ENCODE measurements around the gene CACNB3.
"Not testable (repeated sequence)": the region's sequence is repeated elsewhere in the genome, so short reads cannot be mapped to it uniquely, and the experiment has no call there.

CACNB3 gene

DNA sequence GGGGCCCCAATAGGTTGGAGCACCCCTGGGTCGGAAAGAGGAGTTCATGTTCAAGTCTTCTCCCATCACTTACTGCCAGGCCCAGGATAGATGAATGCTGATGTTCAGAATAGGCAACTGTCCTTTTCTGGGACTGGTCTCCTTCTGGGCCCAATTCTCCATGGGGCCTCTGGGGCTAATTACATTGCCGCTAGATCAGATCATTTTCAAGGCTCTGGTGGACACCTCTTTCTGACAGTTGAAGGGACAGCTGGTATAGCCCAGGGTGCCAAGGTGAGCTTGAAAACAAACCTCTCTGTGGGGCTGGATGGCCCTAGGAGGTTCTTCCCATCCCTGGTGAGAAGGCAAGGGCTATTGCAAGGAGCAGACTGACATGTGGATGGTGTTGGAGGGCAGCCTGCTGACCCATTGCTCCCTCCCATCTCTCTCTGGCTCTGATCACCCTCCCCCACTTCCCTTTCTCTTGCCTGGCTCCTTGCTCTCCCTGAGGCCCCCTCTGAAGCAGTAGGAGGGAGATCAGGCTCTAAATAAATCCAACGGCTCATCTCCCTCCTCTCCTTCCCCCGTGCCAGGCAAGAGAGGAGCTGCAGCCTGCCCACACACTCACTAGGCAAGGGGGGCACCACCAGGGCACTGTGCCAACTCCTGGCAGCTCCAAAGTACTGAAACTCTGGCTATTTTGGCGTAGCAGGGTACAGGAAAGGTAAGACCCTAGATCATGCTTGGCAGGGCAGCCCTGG is 1.9 kb downstream of the CACNB3 start:
- no peak for DNase-seq

DNA sequence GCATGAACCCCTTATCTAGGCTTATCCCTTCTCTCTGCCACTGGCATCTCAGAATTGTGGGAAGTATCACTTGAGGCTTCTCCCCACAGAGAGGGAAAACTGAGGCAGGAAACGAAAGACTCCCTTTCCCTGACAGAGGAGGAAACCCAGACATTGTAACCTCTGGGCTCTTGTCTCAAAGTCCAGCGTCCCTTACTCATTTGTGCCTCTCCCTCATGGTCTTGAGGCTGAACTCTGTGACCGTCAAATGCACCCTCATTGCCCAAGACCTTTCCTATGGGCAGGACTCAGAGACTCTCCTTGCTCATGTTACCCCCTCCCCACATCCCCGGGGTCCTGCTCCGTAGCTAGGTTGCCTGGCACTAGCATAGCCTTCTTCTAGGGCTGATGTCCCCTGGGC is 3.8 kb downstream of the CACNB3 start:
- DNase-seq: no peak

DNA sequence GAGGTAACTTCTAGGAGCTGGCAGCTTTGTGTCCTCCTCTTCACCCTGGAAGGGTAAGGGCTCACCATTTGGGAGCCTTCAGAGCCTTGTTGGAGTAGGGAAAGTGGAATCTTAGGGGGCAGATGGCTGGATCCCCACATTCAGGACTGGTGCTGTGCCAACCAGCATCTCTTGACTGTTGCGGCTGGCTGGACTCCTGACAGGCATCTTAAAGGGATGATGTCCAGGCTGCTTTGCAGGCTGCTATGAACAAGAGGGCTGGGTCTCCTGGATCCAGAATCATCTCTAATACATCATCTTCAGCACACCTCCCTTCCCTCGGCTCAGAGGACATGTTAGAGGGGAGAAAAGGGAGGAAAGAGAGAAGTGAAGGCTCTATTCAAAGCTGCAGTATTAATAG is 4.4 kb downstream of the CACNB3 start:
- DNase-seq: no peak

DNA sequence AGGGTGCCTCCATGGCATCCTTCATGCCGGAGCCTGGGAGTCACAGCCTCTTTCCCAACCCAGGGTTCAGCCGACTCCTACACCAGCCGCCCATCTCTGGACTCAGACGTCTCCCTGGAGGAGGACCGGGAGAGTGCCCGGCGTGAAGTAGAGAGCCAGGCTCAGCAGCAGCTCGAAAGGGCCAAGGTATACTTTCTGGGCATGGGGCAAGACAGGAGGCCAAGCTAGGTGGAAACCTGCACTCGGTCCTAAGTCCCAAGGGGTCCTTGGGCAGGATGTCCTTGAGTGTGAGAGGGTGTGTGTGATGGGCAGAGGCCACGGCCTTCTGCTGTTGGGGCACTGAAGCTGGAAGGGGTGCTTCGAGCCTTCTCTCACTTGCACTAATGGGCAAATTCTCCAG is 5.0 kb downstream of the CACNB3 start:
- DNase-seq: no peak

DNA sequence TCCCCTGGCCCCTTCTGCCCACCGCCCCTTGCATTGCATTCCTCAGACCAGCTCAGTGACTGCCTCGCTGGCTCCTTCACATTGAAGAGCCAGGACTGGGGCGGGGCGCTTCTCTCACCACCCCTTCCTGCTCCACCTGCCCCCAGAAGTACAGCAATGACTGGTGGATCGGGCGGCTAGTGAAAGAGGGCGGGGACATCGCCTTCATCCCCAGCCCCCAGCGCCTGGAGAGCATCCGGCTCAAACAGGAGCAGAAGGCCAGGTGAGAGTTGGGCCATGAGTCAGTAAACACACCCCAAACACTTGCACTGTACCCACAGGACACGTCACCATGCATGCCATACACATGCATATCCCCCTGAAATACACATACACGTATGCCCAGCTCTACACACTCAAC is 5.8 kb downstream of the CACNB3 start:
- DNase-seq: peak; percentile 30

DNA sequence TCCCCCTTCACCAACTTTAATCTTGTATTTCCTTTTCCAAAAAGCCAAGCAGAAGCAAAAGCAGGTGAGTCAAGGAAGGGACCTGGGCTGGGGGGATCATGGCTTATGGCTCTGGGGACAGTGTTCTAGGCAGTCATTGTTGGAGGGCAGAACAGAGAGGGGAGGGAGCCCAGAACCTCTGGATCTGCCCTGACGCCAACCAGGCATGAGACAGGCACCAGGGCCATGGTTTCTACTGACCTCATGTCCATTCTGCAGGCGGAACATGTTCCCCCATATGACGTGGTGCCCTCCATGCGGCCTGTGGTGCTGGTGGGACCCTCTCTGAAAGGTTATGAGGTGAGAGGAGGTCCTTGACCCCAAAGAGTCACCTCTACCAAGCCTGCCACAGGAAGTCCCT is 6.6 kb downstream of the CACNB3 start:
- DNase-seq: no peak

DNA sequence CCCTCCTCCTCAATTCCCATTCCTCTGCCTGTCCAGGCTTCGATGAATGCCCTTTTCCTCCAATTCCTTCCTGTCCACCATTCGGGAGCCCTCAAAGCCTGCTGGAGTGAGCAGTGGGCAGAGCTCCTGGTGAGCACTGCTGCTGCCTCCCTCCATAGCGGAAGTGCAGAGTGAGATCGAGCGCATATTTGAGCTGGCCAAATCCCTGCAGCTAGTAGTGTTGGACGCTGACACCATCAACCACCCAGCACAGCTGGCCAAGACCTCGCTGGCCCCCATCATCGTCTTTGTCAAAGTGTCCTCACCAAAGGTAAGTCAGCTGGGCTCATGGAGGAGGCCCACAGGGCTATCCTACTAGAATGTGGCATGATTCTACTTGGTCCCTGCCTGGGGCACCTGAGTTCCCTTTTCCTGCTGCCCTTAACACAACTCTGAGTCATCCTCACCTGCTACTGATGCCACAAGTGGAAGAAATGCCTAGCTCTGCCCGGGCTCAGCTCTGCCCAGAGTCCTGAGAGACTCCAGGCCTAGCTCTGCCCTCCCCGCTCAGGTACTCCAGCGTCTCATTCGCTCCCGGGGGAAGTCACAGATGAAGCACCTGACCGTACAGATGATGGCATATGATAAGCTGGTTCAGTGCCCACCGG is 8.0 kb downstream of the CACNB3 start:
- DNase-seq: no peak

DNA sequence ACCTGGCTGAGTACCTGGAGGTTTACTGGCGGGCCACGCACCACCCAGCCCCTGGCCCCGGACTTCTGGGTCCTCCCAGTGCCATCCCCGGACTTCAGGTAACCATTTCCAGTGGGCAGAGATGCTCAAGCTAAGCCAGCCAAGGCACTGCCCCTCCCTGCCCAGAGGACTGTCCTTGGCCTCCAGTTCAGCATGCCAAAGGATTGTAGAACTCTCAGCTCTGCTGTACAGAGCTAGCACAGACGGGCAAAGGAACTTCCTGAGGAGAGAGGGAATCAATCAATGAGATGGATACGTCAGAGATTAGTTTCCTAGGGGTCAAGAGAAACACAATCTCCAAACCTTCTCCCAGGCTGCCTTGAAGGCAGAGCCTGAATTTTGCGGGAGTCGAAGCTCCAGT is 8.7 kb downstream of the CACNB3 start:
- no peak for DNase-seq

DNA sequence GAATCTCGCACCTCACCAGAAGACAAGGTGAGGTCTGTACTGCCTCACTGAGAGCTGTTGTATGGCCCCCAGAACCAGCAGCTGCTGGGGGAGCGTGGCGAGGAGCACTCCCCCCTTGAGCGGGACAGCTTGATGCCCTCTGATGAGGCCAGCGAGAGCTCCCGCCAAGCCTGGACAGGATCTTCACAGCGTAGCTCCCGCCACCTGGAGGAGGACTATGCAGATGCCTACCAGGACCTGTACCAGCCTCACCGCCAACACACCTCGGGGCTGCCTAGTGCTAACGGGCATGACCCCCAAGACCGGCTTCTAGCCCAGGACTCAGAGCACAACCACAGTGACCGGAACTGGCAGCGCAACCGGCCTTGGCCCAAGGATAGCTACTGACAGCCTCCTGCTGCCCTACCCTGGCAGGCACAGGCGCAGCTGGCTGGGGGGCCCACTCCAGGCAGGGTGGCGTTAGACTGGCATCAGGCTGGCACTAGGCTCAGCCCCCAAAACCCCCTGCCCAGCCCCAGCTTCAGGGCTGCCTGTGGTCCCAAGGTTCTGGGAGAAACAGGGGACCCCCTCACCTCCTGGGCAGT is 9.3 kb downstream of the CACNB3 start:
- no peak for DNase-seq

DNA sequence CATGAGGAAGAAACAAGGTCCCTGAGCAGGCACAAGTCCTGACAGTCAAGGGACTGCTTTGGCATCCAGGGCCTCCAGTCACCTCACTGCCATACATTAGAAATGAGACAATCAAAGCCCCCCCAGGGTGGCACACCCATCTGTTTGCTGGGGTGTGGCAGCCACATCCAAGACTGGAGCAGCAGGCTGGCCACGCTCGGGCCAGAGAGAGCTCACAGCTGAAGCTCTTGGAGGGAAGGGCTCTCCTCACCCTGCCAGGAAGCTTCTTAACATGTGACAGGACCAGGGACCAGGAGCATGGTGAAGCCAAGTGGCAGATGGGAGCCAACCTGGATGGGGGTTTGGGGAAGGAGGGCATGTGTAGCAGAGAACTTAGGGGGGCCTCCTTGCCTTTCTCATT is 10.0 kb downstream of the CACNB3 start:
- no peak for DNase-seq

DNA sequence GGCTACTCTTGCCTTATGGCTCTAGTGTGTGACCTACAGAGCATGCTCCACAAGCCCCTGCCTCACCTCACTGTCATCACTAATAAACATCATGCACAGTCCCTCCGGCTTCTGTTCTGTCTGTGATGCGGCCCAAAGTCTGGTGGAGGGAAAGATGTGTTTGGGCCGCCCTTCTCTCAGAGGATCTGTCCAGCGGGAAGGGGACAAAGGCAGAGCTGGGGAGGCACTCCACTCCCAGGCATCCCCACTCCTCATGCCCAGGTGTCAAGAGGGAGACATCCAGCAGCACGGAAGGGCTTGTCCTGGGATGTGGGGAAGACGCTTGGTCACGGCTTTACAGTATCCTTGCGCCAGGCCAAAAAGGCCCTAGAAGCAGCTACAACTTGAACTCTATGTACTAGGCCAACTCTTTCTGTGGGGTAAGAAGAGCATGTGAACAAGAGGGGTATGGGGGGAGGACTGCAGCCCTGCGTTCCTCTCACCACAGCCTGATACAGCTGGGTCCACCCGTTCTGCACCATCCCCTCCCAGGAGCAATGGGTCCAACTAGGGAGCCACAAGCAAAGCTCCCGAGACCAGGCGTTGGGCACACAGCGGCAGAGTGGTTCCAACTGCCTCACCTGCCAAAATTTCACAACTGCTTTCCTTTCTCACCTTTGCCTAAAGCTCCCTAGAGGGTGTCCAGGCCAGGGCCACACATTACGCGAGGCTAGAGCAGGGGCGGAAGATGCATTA is 10.7 kb downstream of the CACNB3 start:
- no peak for DNase-seq

DNA sequence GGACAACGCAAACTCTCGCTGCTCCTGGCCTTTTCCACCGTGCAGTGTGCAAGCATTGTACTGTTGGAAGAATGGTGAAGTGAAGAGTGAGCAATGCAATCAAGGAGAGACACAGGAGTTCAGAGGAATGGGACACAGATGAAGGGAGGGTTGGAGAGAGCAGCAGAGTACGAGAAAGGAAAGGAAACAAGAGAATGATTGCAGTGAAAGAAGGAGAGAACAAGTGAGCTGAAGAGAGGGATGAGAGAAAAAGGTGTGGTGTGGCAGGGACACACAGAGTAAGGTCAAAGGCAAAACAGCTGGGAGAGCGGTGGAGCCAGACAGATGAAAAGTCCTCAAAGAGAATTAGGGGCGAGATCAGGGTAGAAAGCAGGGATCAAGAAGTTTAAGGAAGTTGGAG is 13.0 kb downstream of the CACNB3 start:
- no peak for DNase-seq

DNA sequence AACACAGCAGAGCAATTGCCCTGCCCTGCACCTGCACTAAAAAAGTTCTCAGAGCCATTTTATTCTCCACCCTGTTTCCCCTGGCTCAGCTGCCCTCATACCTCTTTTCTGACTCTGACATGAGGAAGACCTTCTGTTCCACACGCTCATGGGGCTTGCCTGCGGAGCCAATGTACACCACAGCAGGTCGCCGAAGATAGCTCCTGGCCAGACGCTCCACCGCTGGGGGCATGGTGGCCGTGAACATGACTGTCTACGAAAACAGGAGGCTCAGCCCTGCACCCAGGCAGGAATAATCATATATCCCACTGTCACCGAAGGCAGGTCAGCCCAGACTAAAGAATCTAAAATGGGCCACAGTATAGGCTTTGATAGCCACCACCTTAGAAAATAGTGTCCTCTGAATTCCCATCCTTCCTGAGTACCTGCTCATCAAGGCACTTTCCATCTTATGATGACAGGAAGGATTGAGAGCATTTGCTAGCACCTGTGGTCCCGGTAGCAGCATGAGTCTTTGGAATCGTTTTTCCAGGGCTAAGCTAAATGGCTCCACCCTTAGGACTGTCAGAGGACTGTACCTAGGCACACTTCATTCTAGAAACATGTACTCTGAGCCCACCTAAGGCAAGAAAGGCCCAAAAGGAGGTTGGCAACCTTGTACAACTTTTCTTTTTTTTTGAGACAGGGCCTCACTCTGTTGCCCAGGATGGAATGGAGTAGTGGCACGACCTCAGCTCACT is 14.2 kb downstream of the CACNB3 start:
- DNase-seq: no peak

DNA sequence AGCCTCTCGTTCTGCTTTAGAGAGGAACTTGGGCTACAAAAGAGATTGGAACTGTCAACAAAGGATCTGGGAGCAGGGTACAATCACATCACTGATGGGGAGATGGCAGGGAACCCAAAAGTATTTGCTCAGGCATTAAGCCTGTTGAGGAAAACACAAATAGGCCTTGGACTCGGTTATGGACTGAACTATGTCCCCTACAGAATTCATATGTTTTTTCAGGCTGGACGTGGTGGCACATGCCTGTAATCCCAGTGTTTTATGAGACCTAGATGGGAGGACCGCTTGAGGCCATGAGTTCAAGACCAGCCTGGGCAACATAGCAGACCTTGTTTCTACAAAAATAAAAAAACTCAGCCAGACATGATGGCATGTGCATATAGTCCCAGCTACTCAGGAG is 19.8 kb downstream of the CACNB3 start:
- DNase-seq: no peak

DNA sequence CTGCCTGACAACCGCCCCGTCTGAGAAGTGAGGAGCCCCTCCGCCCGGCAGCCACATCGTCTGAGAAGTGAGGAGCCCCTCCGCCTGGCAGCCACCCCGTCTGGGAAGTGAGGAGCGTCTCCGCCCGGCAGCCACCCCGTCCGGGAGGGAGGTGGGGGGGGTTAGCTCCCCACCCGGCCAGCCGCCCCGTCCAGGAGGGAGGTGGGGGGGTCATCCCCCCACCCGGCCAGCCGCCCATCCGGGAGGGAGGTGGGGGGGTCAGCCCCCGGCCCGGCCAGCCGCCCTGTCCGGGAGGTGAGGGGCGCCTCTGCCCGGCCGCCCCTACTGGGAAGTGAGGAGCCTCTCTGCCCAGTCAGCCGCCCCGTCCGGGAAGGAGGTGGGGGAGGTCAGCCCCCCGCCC is 23.7 kb downstream of the CACNB3 start:
- not testable (repeated sequence) for DNase-seq

DNA sequence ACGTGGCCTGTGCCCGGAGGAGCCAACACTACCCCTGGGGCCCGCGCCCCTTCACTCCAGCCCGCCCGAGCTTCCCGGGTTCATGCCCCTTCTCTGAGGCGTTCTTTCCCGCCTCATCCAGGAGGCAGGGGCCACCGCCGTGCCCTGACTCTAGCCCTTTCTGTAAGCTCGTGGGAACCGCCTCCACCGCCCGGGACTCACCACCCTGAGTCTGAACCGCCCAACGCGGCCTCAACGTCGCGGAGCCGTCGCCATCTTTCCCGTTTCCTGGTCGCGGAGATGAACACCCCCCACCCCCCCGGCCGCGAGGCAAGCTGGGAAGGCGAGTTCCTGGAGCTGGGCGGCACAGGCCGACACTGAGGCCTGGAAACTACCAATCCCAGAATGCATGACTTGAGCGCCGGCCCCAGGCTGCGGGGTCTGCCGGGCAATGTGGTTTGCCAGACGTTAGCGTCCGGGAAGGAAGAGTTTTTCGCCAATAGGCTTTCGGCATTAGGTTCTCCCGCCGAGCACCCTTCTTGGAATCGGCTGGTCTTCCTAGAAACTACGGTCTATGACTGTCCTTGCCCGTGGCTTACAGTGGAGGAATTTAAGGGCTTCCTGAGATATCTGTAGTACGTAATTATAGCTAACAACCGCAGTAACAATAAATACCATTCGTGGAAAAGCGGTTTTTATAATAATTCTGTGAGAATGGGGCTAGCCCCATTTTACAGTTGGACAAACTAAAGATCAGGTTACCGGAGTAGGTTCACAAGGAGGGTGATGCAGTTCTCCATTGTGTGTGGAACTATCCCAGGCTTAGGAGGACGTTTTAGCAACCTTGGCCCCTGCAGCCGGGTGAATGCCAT is 33.8 kb downstream of the CACNB3 start, which contains the start of gene DDX23:
DDX23 (minus strand) TSS at position 281 of the 851 bp plus-strand sequence. CDS start 6,381 bp downstream, outside the sequence.
- peak; percentile 94 for DNase-seq

DNA sequence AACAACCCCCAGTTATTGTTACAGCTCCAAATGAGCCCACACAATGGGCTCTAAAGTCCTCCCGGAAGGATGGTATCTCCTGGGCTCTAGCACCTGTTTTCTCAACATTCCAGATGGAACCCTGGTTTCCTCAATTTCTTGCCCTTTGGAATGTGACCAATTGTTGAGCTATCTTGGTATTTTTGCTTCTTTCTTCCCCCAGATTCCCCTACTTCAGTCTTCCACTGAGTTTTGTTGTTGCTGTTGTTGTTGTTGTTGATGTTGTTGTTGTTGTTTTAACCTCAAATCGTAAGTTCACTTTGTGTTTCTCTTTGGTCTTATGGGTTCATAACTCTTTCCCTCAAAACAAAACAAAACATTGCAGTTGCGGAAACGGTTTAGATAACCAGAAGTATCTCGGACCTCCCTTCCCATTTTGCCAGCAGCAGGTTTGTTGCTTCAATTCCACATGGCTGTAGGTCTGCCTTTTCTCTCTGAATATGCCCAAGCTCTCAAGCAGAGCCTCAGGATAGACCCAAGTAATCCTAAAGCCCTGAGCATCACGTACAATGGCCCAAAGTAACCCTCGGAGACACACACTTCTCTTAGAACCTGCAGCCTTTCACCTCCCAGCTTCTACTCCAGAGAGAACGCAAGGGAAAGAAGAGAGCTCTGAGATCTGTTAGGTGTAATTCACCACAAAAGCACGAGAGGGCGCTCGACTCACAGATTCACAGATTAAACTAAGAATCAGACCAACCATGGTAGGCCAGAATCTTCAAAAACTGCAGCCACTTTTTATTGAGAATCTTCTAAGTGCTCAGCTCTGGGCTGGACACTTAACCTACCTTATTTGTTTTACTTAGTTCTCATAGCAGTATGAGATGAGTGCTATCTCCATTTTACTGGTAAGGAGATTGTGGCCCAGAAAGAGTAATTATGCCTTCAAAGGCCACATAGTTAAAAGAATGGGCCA is 34.7 kb downstream of the CACNB3 start:
- peak; percentile 92 for DNase-seq

DNA sequence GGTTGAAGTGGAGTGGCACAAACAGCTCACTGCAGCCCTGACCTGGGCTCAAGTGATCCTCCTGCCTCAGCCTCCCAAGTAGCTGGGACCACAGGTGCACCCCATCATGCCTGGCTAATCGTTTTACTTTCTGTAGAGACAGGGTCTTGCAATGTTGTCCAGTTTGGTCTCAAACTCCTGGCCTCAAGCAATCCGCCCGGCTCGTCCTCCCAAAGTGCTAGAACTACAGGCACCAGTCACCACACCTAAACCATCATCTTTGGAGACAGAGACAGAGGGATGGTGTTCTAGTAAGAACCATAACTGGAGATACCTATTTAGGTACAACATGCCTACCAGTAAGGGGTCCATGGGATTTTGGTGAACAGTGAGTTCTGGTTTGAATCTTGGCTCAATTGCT is 36.2 kb downstream of the CACNB3 start:
- DNase-seq: no peak

DNA sequence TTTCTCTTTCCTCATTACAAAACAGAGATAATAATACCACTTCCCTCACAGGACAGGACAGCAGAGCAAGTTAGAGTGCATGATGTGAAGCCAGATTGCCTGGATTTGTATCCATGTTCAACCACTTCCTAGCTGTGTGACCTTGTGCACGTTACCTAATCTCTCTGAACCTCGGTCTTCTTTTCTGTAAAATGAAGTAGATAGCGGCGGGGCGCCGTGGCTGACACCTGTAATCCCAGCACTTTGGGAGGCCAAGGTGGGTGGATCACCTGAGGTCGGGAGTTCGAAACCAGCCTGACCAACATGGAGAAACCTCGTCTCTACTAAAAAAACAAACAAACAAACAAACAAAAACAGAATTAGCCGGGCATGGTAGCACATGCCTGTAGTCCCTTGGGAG is 36.6 kb downstream of the CACNB3 start:
- not testable (repeated sequence) for DNase-seq

DNA sequence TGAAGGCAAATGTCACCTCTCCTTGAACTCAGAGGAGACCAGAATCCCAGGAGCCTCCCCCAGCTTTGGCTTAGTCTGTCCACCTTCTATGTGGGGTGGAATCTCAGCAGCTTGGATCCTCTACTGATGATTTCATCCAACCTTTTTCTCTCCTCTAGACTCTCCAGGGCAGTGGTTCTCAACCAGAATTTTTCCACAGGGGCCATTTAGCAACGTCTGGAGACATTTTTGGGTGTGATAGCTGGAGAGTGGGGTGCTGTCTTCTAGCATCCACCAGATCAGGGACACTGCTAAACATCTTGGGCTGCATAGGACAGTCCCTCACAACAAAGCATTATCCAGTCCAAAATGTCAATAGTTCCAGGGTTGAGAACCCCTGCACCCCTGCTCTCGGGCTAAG is 38.1 kb downstream of the CACNB3 start:
- DNase-seq: no peak

Data from CD4-positive, alpha-beta T cell treated with Interleukin-6 for 4 hours (primary cell).